OCI-LY1 (cell line): ENCODE results near the gene MIOX.
A peak's percentile ranks its signal among the peaks of the same experiment; 100 is the strongest.

Experiments
- H2AFZ ChIP-seq: fragments of 200-600 bp; sonication (generic), shearing (Covaris generic); 2 replicates; pipeline ENCODE4 v1.6.0; 2014; ENCODE audit warnings: antibody characterized with exemption, mild to moderate bottlenecking, low read length
- H3F3A ChIP-seq: fragments of 200-600 bp; sonication (generic), shearing (Covaris generic); 2 replicates; pipeline ENCODE4 v1.6.0; 2014; ENCODE audit warnings: mild to moderate bottlenecking, antibody characterized with exemption, low read length, moderate library complexity; ENCODE audit not compliant: insufficient read depth
- H3K27ac ChIP-seq: fragments of 200-600 bp; sonication (generic); 2 replicates; pipeline ENCODE4 v1.5.1; 2014; ENCODE audit warnings: low read length, mixed run types, mild to moderate bottlenecking, low read depth; ENCODE audit not compliant: poor library complexity, severe bottlenecking
- H3K27me3 ChIP-seq: fragments of 200-600 bp; sonication (generic); 2 replicates; pipeline ENCODE4 v1.6.0; 2014; ENCODE audit warnings: antibody characterized with exemption, mild to moderate bottlenecking, low read length, moderate library complexity; ENCODE audit not compliant: insufficient read depth
- H3K36me3 ChIP-seq: fragments of 200-600 bp; sonication (generic); 2 replicates; pipeline ENCODE4 v1.6.1; 2014; ENCODE audit warnings: mild to moderate bottlenecking, antibody characterized with exemption, low read length, moderate library complexity, mixed read lengths; ENCODE audit not compliant: insufficient read depth
- H3K4me1 ChIP-seq: fragments of 200-600 bp; sonication (generic); 2 replicates; pipeline ENCODE4 v1.5.1; 2014; ENCODE audit warnings: mild to moderate bottlenecking, low read length, moderate library complexity; ENCODE audit not compliant: insufficient read depth, severe bottlenecking
- H3K4me2 ChIP-seq: fragments of 200-600 bp; sonication (generic), shearing (Covaris generic); 2 replicates; pipeline ENCODE4 v1.6.1; 2014; ENCODE audit warnings: low read length
- H3K4me3 ChIP-seq: fragments of 200-600 bp; sonication (generic); 2 replicates; pipeline ENCODE4 v1.5.1; 2014; ENCODE audit warnings: low read length, low read depth, mild to moderate bottlenecking, mixed read lengths; ENCODE audit not compliant: poor library complexity, severe bottlenecking
- H3K79me2 ChIP-seq: fragments of 200-600 bp; shearing (Covaris generic); 2 replicates; pipeline ENCODE4 v1.6.1; 2016; ENCODE audit warnings: mixed run types, low read length, mixed read lengths; ENCODE audit not compliant: insufficient read depth
- H3K9ac ChIP-seq: fragments of 200-600 bp; sonication (generic), shearing (Covaris generic); 2 replicates; pipeline ENCODE4 v1.6.1; 2014; ENCODE audit warnings: mild to moderate bottlenecking, low read length, mixed read lengths
- H3K9me2 ChIP-seq: fragments of 200-600 bp; sonication (generic), shearing (Covaris generic); 2 replicates; pipeline ENCODE4 v1.6.1; 2014; ENCODE audit warnings: low read depth, mild to moderate bottlenecking, low read length, mixed read lengths
- H3K9me3 ChIP-seq: fragments of 200-600 bp; shearing (Covaris generic); 2 replicates; pipeline ENCODE4 v1.6.1; 2014; ENCODE audit warnings: low read length, mixed read lengths
- H4K20me1 ChIP-seq: fragments of 200-600 bp; sonication (generic), shearing (Covaris generic); 2 replicates; pipeline ENCODE4 v1.6.0; 2016; ENCODE audit warnings: mild to moderate bottlenecking, low read length; ENCODE audit not compliant: insufficient read depth
- EZH2 ChIP-seq: fragments of 200-600 bp; sonication (generic), shearing (Covaris generic); IDR thresholded peaks from 2 replicates; pipeline ENCODE4 v1.8.0; 2017; ENCODE audit warnings: borderline replicate concordance, mixed run types, mild to moderate bottlenecking, antibody characterized with exemption, low read length, moderate library complexity, mixed read lengths
- TF ChIP-seq, protein P1 (sequence below): fragments of 200-600 bp; sonication (generic), shearing (Covaris generic); IDR thresholded peaks from 2 replicates; pipeline ENCODE4 v1.5.1; 2017; ENCODE audit warnings: mild to moderate bottlenecking, antibody characterized with exemption, low read length, moderate library complexity, mixed read lengths

The MIOX gene

DNA sequence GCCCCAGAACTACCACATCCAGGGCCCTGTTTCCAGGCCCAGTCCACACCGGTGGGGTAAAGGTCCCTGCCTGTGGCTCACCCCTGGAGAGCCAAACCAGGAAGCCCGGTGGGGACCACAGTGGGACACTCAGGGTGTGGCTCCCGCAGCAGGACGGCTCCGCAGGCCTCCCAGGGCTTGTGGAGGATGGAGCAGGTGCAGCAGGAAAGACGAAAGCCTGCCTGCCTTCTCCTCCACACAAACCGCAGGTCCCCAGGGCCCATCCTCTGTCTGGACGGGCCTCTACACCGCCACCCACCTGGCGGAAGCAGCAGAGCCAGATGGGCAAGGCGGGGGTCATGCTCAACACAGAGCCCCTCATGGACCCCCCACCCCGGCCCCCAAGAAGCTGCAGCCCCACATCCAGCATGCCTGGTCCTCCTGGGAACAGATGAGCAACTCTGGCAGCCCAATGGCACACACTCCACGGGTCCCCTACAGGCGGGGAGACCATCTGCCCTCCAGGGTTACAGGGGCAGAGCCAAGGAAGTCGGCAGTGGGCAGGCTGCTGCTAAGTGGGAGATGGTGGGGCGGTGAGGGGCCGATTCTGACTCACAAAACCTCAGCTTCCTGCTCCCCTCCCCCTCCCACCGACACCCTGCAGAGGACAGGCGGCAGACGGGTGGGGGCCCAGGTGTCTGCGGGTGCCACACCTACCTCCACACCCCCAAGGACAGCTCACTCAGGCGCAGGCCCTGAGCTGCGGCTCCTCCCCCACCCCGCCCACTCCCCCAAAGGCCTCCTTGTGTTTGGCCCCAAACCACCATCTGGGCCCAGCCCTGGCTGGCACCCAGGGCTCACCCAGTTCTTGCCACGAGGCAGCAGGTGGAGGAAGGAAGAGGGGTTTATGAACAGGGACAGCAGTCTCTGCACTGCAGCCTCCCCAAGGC lies 17.0 kb upstream of the MIOX start:
- Histone ChIP-seq H3K4me2 (peak overlapping the region; percentile 86), H3K36me3 (peaks cover 28% of the 10 kb centered on the region), H2AFZ (no peak overlapping the region), H3K4me3 (peak overlapping the region; percentile 88), H3K9me2 (no peaks in the 10 kb centered on the region), H3K9ac (peak overlapping the region; percentile 74), H3K27me3 (no peaks in the 10 kb centered on the region), H3K4me1 (peaks cover 72% of the 10 kb centered on the region), H3F3A (no peaks in the 10 kb centered on the region), H3K9me3 (no peaks in the 10 kb centered on the region), H3K79me2 (peaks cover 26% of the 10 kb centered on the region), H3K27ac (peak overlapping the region; percentile 98), H4K20me1 (no peaks in the 10 kb centered on the region)
- TF ChIP-seq EZH2 = no peak
- TF ChIP-seq, protein P1, sequence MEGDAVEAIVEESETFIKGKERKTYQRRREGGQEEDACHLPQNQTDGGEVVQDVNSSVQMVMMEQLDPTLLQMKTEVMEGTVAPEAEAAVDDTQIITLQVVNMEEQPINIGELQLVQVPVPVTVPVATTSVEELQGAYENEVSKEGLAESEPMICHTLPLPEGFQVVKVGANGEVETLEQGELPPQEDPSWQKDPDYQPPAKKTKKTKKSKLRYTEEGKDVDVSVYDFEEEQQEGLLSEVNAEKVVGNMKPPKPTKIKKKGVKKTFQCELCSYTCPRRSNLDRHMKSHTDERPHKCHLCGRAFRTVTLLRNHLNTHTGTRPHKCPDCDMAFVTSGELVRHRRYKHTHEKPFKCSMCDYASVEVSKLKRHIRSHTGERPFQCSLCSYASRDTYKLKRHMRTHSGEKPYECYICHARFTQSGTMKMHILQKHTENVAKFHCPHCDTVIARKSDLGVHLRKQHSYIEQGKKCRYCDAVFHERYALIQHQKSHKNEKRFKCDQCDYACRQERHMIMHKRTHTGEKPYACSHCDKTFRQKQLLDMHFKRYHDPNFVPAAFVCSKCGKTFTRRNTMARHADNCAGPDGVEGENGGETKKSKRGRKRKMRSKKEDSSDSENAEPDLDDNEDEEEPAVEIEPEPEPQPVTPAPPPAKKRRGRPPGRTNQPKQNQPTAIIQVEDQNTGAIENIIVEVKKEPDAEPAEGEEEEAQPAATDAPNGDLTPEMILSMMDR = no peak

DNA sequence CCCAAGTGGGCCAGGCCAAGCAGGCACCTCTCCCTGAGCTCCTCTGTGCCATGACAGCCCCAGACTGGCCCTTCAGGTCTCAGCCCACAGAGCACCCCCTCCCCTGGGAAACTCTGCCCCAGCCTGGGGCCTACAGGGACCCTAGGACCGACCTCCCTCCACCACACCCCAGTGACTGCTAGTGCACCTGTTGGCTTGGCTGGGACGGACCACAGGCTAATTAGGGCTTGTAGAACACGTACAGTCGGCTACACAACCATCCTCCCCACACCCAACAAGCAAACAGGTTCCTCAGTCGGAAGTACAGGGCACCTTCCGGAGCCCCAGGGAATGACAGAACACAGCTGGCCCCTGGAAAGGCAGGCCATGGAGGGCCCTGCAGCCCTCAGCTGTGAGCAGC lies 16.2 kb upstream of the MIOX start:
- Histone ChIP-seq H3K4me3 (peak overlapping the region; percentile 88), H3K9me3 (no peaks in the 10 kb centered on the region), H3K9ac (peak overlapping the region; percentile 74), H3K4me2 (peak overlapping the region; percentile 86), H3K4me1 (peaks cover 76% of the 10 kb centered on the region), H3K36me3 (peaks cover 19% of the 10 kb centered on the region), H2AFZ (no peak overlapping the region), H3F3A (no peaks in the 10 kb centered on the region), H3K79me2 (peaks cover 26% of the 10 kb centered on the region), H3K27me3 (no peaks in the 10 kb centered on the region), H3K9me2 (no peaks in the 10 kb centered on the region), H3K27ac (peak overlapping the region; percentile 98), H4K20me1 (no peaks in the 10 kb centered on the region)
- TF ChIP-seq EZH2 = no peak
- TF ChIP-seq, protein P1 = no peak

DNA sequence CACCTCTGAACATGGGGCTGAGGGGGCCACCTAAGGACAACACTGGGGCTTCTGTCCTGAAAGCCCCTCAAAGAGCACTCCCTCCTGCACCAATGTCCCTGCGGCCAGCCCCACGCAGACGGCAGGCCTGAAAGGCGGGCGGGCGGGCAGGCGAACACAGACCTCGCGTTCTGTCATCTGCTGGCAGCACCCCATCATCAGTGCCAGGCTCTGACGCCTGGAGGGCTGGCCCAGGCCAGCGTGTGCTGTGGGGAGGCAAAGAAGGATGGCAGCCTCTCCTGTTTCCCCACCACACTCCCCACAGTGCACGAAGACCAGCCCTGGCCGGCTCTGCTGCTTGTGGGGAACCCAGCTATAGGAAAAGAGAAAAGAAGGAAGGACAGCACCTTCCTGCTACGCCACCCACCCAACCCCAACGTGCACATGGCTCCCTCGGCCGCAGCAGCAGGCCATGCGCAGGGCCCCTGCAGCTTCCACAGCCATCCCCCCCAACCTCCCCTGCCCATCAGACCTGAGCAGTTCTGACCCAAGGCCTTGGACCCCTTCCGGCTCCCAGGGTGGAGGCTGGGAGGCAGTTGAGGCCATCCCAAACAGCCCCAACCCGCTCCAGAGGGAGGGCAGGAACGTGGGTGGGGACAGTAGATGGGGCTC lies 15.3 kb upstream of the MIOX start:
- TF ChIP-seq EZH2 = no peak
- TF ChIP-seq, protein P1 = no peak
- peaks cover 11% of the 10 kb centered on the region for H3K36me3 ChIP-seq
- H3F3A ChIP-seq = no peaks in the 10 kb centered on the region
- no peaks in the 10 kb centered on the region for H3K9me2 ChIP-seq
- no peaks in the 10 kb centered on the region for H4K20me1 ChIP-seq
- no peak overlapping the region for H2AFZ ChIP-seq
- no peaks in the 10 kb centered on the region for H3K9me3 ChIP-seq
- peak overlapping the region; percentile 74 for H3K9ac ChIP-seq
- peak overlapping the region; percentile 86 for H3K4me2 ChIP-seq
- H3K27me3 ChIP-seq = no peaks in the 10 kb centered on the region
- peak overlapping the region; percentile 88 for H3K4me3 ChIP-seq
- peaks cover 78% of the 10 kb centered on the region for H3K4me1 ChIP-seq
- peaks cover 26% of the 10 kb centered on the region for H3K79me2 ChIP-seq
- H3K27ac ChIP-seq = peak overlapping the region; percentile 98
